ENCODE results near the gene CNIH1. TPM values are rescaled to one million over a fixed set of nuclear protein-coding genes. Genes with fewer than 3 reads are reported as not detected.

The CNIH1 gene
- total and polyA plus RNA-seq, 2 of the 13 experiments (the other 11 are each of a cell fraction or from before 2014, with no cell fraction given), result 166 to 421 TPM

DNA sequence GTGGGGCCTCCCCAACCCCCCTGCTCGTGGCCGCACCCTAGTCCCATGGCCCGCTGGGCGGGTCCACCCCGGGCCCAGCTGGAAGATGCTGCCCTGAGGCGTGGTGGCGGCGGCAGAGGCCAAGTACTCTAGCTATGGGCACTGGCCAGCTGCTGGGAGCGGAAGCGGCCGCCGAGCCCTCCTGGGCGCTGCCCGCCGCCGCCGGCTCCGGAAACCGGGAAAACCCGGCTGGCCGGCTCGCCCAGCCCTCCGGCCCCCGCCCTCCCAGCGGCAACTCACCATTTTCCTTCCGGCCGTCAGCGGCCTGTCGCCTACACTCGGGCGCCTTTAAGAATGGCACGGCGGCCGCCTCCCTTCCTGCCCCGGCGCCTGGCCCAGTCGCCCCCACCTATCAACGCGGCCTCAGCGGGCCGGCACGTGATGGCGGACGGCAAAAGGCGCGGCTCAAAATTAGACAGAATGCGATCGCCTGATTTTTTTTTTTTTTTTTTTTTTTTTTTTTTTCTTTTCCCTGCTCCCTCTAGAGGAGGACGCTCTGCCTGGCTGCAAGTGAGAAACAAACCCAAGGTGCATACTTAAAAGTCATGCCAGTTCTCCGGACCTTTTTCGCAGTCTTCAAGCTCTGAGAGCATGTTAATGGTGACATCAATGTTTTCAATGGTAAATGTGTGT is 47.6 kb upstream of the CNIH1 start, which contains the start of gene GMFB (continued):
- TF ChIP-seq ZNF382 (CRISPR knock-in tag; IDR thresholded peaks at IDR 0.05; ENCODE audit: borderline replicate concordance), result no peak
- TF ChIP-seq, protein P1, sequence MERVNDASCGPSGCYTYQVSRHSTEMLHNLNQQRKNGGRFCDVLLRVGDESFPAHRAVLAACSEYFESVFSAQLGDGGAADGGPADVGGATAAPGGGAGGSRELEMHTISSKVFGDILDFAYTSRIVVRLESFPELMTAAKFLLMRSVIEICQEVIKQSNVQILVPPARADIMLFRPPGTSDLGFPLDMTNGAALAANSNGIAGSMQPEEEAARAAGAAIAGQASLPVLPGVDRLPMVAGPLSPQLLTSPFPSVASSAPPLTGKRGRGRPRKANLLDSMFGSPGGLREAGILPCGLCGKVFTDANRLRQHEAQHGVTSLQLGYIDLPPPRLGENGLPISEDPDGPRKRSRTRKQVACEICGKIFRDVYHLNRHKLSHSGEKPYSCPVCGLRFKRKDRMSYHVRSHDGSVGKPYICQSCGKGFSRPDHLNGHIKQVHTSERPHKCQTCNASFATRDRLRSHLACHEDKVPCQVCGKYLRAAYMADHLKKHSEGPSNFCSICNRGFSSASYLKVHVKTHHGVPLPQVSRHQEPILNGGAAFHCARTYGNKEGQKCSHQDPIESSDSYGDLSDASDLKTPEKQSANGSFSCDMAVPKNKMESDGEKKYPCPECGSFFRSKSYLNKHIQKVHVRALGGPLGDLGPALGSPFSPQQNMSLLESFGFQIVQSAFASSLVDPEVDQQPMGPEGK (CRISPR knock-in tag; IDR thresholded peaks at IDR 0.05), result peak; percentile 80
- TF ChIP-seq ZNF34 (CRISPR knock-in tag; IDR thresholded peaks at IDR 0.05; ENCODE audit: borderline replicate concordance), result 0 out of 2 replicates have a peak, but pooled peaks have one; percentile 70
- peak; percentile 60; the same call in 1 of the 2 replicates for TF ChIP-seq HES4 (CRISPR knock-in tag; IDR thresholded peaks at IDR 0.05; ENCODE audit: borderline replicate concordance)
- TF ChIP-seq, protein P2, sequence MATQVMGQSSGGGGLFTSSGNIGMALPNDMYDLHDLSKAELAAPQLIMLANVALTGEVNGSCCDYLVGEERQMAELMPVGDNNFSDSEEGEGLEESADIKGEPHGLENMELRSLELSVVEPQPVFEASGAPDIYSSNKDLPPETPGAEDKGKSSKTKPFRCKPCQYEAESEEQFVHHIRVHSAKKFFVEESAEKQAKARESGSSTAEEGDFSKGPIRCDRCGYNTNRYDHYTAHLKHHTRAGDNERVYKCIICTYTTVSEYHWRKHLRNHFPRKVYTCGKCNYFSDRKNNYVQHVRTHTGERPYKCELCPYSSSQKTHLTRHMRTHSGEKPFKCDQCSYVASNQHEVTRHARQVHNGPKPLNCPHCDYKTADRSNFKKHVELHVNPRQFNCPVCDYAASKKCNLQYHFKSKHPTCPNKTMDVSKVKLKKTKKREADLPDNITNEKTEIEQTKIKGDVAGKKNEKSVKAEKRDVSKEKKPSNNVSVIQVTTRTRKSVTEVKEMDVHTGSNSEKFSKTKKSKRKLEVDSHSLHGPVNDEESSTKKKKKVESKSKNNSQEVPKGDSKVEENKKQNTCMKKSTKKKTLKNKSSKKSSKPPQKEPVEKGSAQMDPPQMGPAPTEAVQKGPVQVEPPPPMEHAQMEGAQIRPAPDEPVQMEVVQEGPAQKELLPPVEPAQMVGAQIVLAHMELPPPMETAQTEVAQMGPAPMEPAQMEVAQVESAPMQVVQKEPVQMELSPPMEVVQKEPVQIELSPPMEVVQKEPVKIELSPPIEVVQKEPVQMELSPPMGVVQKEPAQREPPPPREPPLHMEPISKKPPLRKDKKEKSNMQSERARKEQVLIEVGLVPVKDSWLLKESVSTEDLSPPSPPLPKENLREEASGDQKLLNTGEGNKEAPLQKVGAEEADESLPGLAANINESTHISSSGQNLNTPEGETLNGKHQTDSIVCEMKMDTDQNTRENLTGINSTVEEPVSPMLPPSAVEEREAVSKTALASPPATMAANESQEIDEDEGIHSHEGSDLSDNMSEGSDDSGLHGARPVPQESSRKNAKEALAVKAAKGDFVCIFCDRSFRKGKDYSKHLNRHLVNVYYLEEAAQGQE (IDR thresholded peaks at IDR 0.05; ENCODE audit: borderline replicate concordance in 1 of 2, low read depth in 1 of 2, low read length in 2 of 2), result peak in 1 of 2 experiments; percentile 53; a peak in 1 of 4 replicates
- TF ChIP-seq, protein P3, sequence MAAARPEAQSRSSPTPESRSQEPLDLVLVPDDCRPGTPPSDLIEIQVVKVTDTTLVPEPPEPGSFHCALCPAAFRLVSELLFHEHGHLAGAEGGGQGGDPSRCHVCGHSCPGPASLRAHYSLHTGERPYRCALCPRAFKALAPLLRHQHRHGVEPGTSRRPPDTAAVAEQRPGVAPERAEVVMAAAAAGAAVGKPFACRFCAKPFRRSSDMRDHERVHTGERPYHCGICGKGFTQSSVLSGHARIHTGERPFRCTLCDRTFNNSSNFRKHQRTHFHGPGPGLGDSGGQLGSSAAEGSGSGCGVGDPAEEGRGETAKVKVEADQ (CRISPR knock-in tag; IDR thresholded peaks at IDR 0.05; ENCODE audit: borderline replicate concordance), result no peak
- TF ChIP-seq ZNF792 (CRISPR knock-in tag; IDR thresholded peaks at IDR 0.05), result no peak
- TF ChIP-seq, protein P4, sequence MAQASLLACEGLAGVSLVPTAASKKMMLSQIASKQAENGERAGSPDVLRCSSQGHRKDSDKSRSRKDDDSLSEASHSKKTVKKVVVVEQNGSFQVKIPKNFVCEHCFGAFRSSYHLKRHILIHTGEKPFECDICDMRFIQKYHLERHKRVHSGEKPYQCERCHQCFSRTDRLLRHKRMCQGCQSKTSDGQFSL (CRISPR knock-in tag; IDR thresholded peaks at IDR 0.05), result no peak
- TF ChIP-seq ZFP41 (CRISPR knock-in tag; IDR thresholded peaks at IDR 0.05; ENCODE audit: borderline replicate concordance), result no peak
- no peak for TF ChIP-seq DNMT1 (CRISPR knock-in tag; IDR thresholded peaks at IDR 0.05)
- TF ChIP-seq KMT2A (CRISPR knock-in tag; IDR thresholded peaks at IDR 0.05), result peak; percentile 80
- TF ChIP-seq GATAD2A (CRISPR knock-in tag; IDR thresholded peaks at IDR 0.05), result peak; percentile 64; the same call in 1 of the 2 replicates
- no peak for TF ChIP-seq SP140L (CRISPR knock-in tag; IDR thresholded peaks at IDR 0.05; ENCODE audit: borderline replicate concordance)
- TF ChIP-seq ZNF563 (CRISPR knock-in tag; IDR thresholded peaks at IDR 0.05), result peak; percentile 88
- TF ChIP-seq ZMYM4 (CRISPR knock-in tag; IDR thresholded peaks at IDR 0.05), result peak; percentile 95
- TF ChIP-seq PTBP1 (IDR thresholded peaks at IDR 0.05; ENCODE audit: low read depth, low read length, poor library complexity, severe bottlenecking), result peak; percentile 99
- peak; percentile 63; the same call in 1 of the 2 replicates for TF ChIP-seq ZSCAN9 (CRISPR knock-in tag; IDR thresholded peaks at IDR 0.05; ENCODE audit: borderline replicate concordance)
- peak; percentile 78 for TF ChIP-seq SAP130 (CRISPR knock-in tag; IDR thresholded peaks at IDR 0.05; ENCODE audit: low read depth)
- TF ChIP-seq, protein P5, sequence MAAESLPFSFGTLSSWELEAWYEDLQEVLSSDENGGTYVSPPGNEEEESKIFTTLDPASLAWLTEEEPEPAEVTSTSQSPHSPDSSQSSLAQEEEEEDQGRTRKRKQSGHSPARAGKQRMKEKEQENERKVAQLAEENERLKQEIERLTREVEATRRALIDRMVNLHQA (CRISPR knock-in tag; IDR thresholded peaks at IDR 0.05), result 0 out of 2 replicates have a peak, but pooled peaks have one; percentile 31
- peak; percentile 43 for TF ChIP-seq PITX1 (CRISPR knock-in tag; IDR thresholded peaks at IDR 0.05)
- peak; percentile 42; the same call in 1 of the 2 replicates for TF ChIP-seq HNRNPUL1 (IDR thresholded peaks at IDR 0.05; ENCODE audit: low read depth, low read length)
- no peak for TF ChIP-seq ZNF780A (CRISPR knock-in tag; IDR thresholded peaks at IDR 0.05)

Data from HepG2 (cell line).